HG02678 (cell line): Measurements from ENCODE around the gene KLB.
"Not testable (repeated sequence)": the region's sequence is repeated elsewhere in the genome, so short reads cannot be mapped to it uniquely, and the experiment has no call there.

ENCODE experiments used
- ATAC-seq: cut with Tn5 transposase; IDR thresholded peaks from one replicate; pipeline ENCODE4 v1.9.1; 2021; ENCODE audit warnings: mild to moderate bottlenecking, moderate library complexity; ENCODE audit not compliant: unreplicated experiment

Gene KLB

GRCh38 chr4:39406763-39407583, at the start of gene KLB:
KLB (plus strand) TSS chr4:39406930; CDS start chr4:39406950, 20 bp downstream.
- ATAC-seq = no peak

GRCh38 chr4:39357002-39357401, 49.7 kb upstream of the KLB start:
- ATAC-seq = peak; percentile 25

GRCh38 chr4:39360611-39361010, 46.1 kb upstream of the KLB start:
- not testable (repeated sequence) for ATAC-seq

GRCh38 chr4:39362827-39363226, 43.9 kb upstream of the KLB start:
- no peak for ATAC-seq

- ATAC-seq = peak; percentile 37
Observed at GRCh38 chr4:39363773-39364393, 42.8 kb upstream of the KLB start.

- no peak for ATAC-seq
Observed at GRCh38 chr4:39365360-39365759, 41.4 kb upstream of the KLB start.

GRCh38 chr4:39365830-39366771, 40.6 kb upstream of the KLB start, which contains the start of gene RFC1:
RFC1 (minus strand) TSS chr4:39366362; CDS start chr4:39366241, 121 bp downstream.
- ATAC-seq = peak; percentile 83

- ATAC-seq = no peak
Observed at GRCh38 chr4:39367166-39367565, 39.6 kb upstream of the KLB start.

GRCh38 chr4:39369301-39369700, 37.4 kb upstream of the KLB start:
- ATAC-seq = no peak

GRCh38 chr4:39371209-39371608, 35.5 kb upstream of the KLB start:
- not testable (repeated sequence) for ATAC-seq

GRCh38 chr4:39375478-39375877, 31.3 kb upstream of the KLB start:
- ATAC-seq = no peak

GRCh38 chr4:39383690-39384089, 23.0 kb upstream of the KLB start:
- no peak for ATAC-seq

GRCh38 chr4:39384563-39384962, 22.2 kb upstream of the KLB start:
- ATAC-seq = no peak

GRCh38 chr4:39390603-39391002, 16.1 kb upstream of the KLB start:
- no peak for ATAC-seq

GRCh38 chr4:39394706-39395105, 12.0 kb upstream of the KLB start:
- ATAC-seq = no peak

- not testable (repeated sequence) for ATAC-seq
Observed at GRCh38 chr4:39401640-39402039, 5.1 kb upstream of the KLB start.

GRCh38 chr4:39407584-39407885, 805 bp downstream of the KLB start:
- no peak for ATAC-seq

- ATAC-seq = no peak
Observed at GRCh38 chr4:39410415-39410814, 3.7 kb downstream of the KLB start.

GRCh38 chr4:39411561-39411960, 4.8 kb downstream of the KLB start:
- ATAC-seq = not testable (repeated sequence)

- ATAC-seq = no peak
Observed at GRCh38 chr4:39415678-39416283, 9.1 kb downstream of the KLB start.

- ATAC-seq = no peak
Observed at GRCh38 chr4:39422247-39422646, 15.5 kb downstream of the KLB start.
